ENCODE measurements around the gene BCL7B.

Gene BCL7B

GRCh38 chr7:73487486-73487885 is 70.0 kb downstream of the BCL7B start:
- DNase-seq, result no peak
